Hematopoietic multipotent progenitor cell treated with erythropoietin and hydrocortisone succinate and interleukin-3 and kit ligand, for 15 days (in vitro differentiated cells): ENCODE data around the gene PTH2.

Experiments
- DNase-seq: peaks from one replicate; pipeline ENCODE4 v3.0.0-alpha.2; 2015; ENCODE audit warnings: low spot score

Gene PTH2

GRCh38 chr19:49430678-49431329, 7.6 kb upstream of the PTH2 start:
- no peak for DNase-seq

- DNase-seq, result no peak
Measured at GRCh38 chr19:49430172-49430677, 7.0 kb upstream of the PTH2 start.

GRCh38 chr19:49428547-49429451, 5.6 kb upstream of the PTH2 start:
- no peak for DNase-seq

GRCh38 chr19:49427855-49428546, 4.8 kb upstream of the PTH2 start:
- DNase-seq, result no peak

GRCh38 chr19:49427339-49427738, 4.1 kb upstream of the PTH2 start:
- no peak for DNase-seq

GRCh38 chr19:49425922-49426592, 2.8 kb upstream of the PTH2 start:
- no peak for DNase-seq

- DNase-seq, result no peak
Measured at GRCh38 chr19:49425178-49425577, 1.9 kb upstream of the PTH2 start, which contains the start of gene GFY. GFY (plus strand) TSS chr19:49425388; CDS start chr19:49426431, 1,043 bp downstream.

GRCh38 chr19:49423985-49424303, 703 bp upstream of the PTH2 start:
- no peak for DNase-seq

- DNase-seq, result no peak
Measured at GRCh38 chr19:49422407-49423070, 702 bp downstream of the PTH2 start.

- DNase-seq, result no peak
Measured at GRCh38 chr19:49421878-49422202, 1.4 kb downstream of the PTH2 start.

- peak; percentile 20 for DNase-seq
Measured at GRCh38 chr19:49421039-49421877, 2.0 kb downstream of the PTH2 start.

- DNase-seq, result no peak
Measured at GRCh38 chr19:49420227-49420626, 3.0 kb downstream of the PTH2 start.

GRCh38 chr19:49419173-49419572, 4.1 kb downstream of the PTH2 start:
- DNase-seq, result no peak

GRCh38 chr19:49418511-49418910, 4.7 kb downstream of the PTH2 start:
- DNase-seq, result no peak

GRCh38 chr19:49417088-49417487, 6.2 kb downstream of the PTH2 start:
- no peak for DNase-seq

GRCh38 chr19:49415810-49416200, 7.4 kb downstream of the PTH2 start:
- DNase-seq, result no peak

- no peak for DNase-seq
Measured at GRCh38 chr19:49415102-49415809, 8.0 kb downstream of the PTH2 start.

GRCh38 chr19:49414256-49414655, 9.0 kb downstream of the PTH2 start:
- no peak for DNase-seq

GRCh38 chr19:49413348-49413747, 9.9 kb downstream of the PTH2 start:
- DNase-seq, result no peak

- DNase-seq, result no peak
Measured at GRCh38 chr19:49411681-49412326, 11.4 kb downstream of the PTH2 start.
